GM19468 (cell line): Measurements from ENCODE around the gene CACNA1C.
"Not testable (repeated sequence)": the region's sequence is repeated elsewhere in the genome, so short reads cannot be mapped to it uniquely, and the experiment has no call there.

Source experiments
- ATAC-seq: cut with Tn5 transposase; IDR thresholded peaks from one replicate; pipeline ENCODE4 v1.9.1; 2021; ENCODE audit warnings: mild to moderate bottlenecking, moderate library complexity, moderate number of reproducible peaks; ENCODE audit not compliant: unreplicated experiment; ENCODE audit errors: extremely low read depth

Gene CACNA1C

DNA sequence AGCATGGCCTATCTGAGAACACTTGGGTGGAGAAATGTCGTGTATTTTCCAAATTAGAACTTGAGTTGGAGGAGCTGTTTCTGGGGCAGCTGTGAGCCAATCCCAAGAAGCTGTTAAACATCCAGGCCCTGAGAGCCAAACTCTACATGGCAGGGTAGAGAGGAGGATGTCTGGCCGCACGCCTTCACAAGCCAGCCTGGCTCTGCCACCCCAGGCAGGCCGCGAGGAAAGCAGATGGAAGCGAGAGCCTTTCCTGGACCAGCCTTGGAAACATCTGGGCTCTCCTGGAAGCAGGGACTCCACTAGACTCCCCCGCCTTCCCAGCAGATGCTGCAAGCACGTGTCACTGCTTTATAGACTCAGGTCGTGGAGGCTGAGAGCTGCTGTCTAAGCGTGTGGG is 429.2 kb downstream of the CACNA1C start:
- ATAC-seq, result no peak

DNA sequence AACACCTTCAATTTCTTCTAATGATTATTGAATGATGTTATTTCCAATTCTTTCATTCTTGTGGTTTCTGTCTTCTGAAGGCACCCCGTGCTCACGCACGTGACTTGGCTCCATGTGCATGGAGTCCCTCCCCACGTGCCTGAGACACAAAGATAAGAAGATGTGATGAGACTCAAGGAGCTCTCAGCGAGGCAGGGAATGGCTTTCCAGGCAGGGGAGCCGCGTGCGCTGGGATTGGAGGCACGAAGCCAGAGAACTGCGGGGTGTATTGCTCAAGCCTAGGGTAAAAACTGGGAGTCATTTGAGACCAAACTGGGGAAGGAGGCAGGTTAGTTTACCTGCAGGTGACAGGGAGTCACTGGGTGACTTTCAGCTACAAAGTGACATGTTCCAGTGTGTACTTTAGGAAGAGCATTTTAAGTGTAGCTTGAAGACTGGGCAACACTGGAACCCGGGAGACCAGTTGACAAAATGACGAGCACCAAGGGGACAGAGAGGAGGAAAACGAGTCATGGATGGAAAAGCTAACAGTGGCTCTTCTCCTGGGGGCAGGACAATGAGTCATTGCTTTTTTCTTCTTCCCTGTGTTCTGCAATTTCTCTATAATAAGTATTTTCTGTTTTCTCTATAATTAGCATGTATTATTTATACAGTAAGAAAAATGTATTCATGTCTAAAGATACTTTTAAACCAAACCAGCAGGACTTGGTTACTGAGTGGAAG is 430.3 kb downstream of the CACNA1C start:
- ATAC-seq, result no peak

- no peak for ATAC-seq
Measured at GRCh38 chr12:2483713-2484112, 430.9 kb downstream of the CACNA1C start.

- no peak for ATAC-seq
Measured at GRCh38 chr12:2484141-2484776, 431.5 kb downstream of the CACNA1C start.

DNA sequence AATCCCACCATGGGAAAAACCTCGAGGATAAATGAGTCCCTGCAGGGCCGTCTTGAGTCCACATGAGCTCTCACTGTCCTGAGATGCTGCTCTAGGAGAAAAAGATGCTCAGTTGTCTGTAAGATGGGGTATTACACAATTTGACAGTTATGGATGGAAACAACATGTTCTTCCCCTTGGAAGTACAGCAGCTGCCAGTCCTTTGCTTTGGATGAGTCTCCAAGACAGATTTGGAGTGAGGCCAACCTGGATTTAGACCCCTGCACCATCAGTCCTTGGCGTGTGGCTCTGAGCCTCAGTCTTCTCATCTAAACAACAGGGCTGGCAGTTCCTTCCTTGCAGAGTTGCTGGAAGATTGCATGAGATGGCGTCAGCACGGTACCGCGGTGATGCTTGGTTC is 432.9 kb downstream of the CACNA1C start:
- ATAC-seq, result no peak

DNA sequence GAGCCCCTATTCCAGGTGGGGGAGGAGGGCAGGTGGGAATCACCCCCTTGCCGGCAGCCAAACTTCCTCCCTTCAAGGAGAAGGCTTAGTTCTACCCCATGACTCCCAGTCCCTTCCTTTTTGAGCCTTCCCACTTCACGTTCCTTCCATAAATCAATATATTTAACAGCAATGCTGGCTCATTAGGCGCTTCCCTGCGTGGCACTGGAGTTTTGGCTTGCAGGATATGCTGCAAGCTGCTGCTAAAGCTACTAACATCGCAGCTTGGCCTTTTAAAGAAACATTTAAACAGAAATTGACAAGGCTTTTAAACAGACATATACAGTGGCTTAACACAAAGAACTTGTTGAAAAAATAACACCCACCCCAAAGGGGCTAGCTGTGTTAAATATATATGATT is 434.0 kb downstream of the CACNA1C start:
- no peak for ATAC-seq

DNA sequence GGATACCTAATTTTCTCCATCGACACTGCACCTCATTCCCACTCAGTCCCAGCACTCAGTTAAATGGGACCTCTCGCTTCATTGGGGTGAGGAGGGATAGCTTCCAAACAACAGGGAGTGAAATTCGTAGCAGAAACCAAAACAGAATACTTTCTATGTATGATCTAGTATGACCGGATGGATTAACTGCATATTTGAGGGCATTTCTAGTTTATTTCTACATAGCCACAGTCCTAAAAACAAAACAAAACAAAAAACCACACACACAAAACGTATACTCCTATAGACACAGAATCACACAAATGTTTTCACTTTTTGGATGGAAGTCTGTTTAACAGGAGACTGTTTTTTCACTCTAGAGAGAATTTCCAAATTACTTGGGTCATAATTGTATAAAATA is 434.5 kb downstream of the CACNA1C start:
- no peak for ATAC-seq

GRCh38 chr12:2488131-2488530 is 435.3 kb downstream of the CACNA1C start:
- no peak for ATAC-seq

DNA sequence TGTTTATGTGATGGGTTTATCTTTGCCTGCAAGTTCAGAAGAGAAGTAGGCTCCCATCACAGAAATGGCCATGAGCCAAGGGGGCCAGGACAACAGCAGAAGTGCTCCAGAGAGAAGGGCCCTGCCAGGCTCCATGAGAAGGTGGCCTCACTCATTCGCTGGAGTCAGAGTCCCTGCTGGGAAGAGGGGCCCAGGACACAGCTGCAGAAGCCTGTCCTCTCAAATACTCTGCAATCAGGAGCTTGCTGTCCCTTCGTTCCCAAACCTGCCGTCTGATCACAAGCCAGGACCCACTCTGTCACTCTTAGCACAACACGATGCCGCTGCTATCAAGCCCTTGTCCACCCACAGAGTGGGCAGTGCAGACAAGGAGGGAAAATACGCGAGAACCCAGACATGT is 435.8 kb downstream of the CACNA1C start:
- ATAC-seq, result no peak

DNA sequence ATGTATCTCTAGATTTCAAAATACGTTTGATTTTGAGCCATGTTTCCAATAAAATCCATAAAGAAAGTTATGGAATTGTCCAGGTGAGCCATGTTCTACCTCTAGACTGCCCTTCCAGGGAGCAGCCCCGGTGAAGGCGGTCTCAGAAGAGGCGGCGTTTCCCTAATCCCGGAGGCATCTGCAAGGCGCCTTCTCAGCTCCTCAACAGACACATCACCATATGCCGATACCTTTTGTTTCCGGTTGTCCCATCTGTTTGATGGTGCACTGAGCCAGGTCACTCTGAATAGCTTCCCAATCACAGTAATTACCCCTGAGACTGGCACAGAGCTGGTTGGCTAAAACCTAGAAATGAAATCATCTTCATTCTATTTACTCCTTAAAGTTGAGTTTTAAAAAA is 436.5 kb downstream of the CACNA1C start:
- ATAC-seq, result no peak

GRCh38 chr12:2490831-2491230 is 438.0 kb downstream of the CACNA1C start:
- no peak for ATAC-seq

DNA sequence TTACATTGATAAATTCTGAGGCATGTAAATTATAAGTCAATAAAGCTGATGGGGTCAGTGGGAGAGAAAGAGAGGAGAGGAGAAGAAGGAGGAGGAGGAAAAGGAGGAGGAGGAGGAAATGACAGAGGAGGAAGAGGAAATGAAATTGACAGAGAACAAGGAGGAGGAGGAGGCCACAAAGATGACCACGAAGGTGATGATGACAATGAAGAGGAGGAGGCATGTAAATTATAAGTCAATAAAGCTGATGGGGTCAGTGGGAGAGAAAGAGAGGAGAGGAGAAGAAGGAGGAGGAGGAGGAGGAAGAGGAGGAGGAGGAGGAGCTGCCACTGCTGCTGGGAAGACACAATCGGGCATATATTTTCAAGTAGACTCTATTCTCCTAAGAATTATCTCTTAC is 438.6 kb downstream of the CACNA1C start:
- not testable (repeated sequence) for ATAC-seq

DNA sequence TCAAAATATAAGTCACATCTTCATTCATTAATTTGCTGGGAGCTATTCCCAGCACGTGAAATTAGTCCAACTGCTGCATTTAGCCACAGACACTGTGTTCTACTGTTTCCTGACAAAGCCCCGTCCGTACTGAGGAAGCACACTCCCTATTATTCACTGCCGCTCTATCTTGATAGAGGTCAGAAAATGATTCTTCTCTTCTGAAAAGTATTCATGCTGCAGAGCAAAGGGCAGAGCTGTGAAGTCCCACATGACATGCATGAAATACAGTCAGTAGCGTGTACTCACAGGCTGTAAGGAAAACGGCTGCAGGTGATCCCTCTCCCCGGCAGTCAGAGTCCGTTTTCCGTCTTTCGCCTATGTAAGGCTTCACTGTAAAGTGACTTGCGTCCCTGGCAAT is 439.4 kb downstream of the CACNA1C start:
- ATAC-seq, result no peak

DNA sequence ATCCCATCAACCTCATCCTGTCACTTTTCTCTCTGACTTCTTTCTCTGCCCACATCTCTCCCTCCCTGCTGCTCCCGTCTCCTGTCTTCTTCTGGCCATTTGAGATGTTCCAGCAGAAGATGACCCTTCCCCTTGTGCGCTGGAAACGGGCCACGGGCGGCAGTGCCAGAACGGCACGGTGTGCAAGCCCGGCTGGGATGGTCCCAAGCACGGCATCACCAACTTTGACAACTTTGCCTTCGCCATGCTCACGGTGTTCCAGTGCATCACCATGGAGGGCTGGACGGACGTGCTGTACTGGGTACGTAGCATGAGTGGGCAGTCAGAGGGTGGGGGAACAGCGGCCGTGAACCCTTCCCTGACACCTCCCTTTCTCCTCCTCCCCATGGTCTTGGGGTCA is 440.3 kb downstream of the CACNA1C start:
- ATAC-seq, result no peak

- ATAC-seq, result no peak
Measured at GRCh38 chr12:2494486-2495192, 441.9 kb downstream of the CACNA1C start.

DNA sequence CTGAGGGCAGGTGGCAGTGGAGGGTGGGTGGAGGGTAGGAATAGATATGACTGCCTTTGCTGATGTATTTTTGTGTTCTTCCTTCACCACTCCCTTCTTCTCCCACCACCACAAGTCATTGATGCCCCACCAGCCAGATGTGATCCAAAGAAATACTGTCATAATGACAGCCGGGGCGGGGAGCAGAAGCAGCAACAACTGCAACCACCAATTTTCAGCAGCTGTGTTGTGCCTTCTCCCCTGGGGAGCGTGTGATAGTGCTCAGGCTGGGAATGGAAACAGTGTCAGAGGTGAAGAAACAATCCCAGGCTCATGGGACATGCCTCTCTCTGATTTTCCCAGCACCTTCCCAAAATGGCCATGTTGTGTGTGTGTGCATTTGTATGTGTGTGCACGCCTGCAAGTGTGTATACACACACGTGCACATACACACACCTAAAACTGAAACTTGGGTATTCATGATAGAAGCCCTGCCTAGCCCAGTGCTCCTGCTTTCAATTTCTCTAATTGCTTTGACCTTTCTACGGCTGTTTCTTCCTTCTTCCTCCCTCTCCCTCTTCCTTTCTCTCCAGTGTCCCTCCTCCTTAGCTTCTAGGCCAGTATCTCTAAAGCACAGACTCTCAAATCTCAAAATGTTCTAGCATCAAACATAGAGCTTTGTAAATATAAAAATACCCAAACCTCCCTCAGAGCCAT is 442.8 kb downstream of the CACNA1C start:
- ATAC-seq, result no peak

DNA sequence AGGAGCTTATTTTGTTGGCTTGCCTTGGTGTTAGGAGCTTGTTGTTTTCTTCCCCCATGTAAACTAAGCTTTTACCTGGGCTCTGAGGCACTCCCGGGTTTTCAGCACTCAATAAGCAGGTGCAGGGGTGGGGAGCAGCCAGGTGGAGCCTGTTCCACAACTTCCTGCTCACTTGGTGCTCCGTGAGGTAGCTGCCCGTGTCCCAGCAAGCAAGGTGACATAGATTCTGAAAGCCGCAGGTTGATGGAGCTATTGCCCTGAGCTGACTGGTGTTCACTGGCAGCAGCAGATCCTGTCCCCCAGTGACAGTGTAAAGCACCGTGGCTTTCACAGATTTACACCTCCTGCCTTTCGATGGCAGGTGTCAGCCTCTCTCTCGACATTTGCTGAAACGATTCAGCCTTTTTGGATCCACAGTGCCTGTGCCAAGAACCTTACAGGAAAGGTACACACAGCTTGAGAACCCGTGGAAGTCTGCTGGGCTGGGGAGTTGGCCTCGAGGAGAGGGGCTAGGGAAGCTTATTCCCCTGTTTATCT is 446.2 kb downstream of the CACNA1C start:
- no peak for ATAC-seq

- ATAC-seq, result no peak
Measured at GRCh38 chr12:2501464-2502191, 448.8 kb downstream of the CACNA1C start.

DNA sequence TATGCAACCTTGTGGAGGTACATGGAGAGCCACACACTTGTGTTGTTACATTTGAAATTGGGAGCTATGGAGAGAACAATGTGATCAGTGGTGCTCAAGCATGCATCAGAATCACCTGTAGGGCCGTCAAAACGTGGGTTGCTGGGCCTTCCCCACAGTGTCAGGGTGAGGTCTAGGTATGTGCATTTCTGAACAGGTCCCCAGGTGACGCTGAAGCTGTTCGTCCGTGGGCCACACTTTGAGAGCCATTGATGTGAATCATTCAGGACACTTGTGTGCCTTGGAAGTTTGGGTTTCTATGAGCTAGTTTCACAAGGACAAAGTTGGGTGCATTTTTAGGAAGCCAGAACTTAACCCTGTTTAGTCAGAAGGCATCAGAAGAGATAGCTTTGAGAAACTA is 450.2 kb downstream of the CACNA1C start:
- no peak for ATAC-seq

- no peak for ATAC-seq
Measured at GRCh38 chr12:2503762-2504161, 451.0 kb downstream of the CACNA1C start.
